Omental fat pad (tissue), 4 donors: Measurements from ENCODE around the gene NT5C1B. TPM values are rescaled to one million over a fixed set of nuclear protein-coding genes. Genes with fewer than 3 reads are reported as not detected.

ENCODE experiments used
- ATAC-seq: fragments of 150-250 bp; one replicate; pipeline ENCODE4 v1.9.1; 2016; ENCODE audit warnings: mild to moderate bottlenecking, moderate library complexity; ENCODE audit not compliant: low FRiP score
- DNase-seq: peaks from one replicate; pipeline ENCODE4 v3.0.0-alpha.2; 2019; ENCODE audit warnings: low spot score
- total RNA-seq, 4 donors: library from RNA; depleted of rRNA; stranded (reverse); fragments of >200 nt; gene quantifications; one replicate each; pipeline ENCODE4 v1.1.0, GENCODE V29; 2016
- TF ChIP-seq, protein P1 (sequence below), 3 donors: fragments of 450-650 bp; IDR thresholded peaks; one replicate each; pipeline ENCODE4 v1.5.1; 2016 to 2017; ENCODE audit warnings: antibody characterized with exemption in 3 of 3, mild to moderate bottlenecking in 3 of 3, moderate library complexity in 2 of 3

Gene NT5C1B
- total RNA-seq, 4 donors from 2014 or later, result not detected

DNA sequence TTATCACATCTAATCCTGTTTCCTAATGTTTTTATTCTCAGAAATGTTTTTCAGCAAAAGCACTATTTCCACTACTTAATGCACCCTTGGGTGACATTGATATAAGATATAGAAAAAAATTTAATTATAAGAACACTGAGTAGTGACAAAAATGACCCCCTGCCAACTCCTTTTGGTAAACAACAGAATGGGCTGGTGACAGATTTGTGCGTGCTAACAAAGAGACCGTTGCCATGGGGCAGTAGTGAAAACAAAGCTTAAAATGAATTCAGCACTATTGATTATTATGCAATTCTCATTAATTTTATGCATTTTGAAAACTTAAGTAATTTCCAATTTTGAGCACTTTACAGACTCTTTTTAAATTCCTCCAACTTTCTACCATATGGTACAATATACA is 62.0 kb downstream of the NT5C1B start:
- DNase-seq, result no peak
- no peak for ATAC-seq
- TF ChIP-seq, protein P1, sequence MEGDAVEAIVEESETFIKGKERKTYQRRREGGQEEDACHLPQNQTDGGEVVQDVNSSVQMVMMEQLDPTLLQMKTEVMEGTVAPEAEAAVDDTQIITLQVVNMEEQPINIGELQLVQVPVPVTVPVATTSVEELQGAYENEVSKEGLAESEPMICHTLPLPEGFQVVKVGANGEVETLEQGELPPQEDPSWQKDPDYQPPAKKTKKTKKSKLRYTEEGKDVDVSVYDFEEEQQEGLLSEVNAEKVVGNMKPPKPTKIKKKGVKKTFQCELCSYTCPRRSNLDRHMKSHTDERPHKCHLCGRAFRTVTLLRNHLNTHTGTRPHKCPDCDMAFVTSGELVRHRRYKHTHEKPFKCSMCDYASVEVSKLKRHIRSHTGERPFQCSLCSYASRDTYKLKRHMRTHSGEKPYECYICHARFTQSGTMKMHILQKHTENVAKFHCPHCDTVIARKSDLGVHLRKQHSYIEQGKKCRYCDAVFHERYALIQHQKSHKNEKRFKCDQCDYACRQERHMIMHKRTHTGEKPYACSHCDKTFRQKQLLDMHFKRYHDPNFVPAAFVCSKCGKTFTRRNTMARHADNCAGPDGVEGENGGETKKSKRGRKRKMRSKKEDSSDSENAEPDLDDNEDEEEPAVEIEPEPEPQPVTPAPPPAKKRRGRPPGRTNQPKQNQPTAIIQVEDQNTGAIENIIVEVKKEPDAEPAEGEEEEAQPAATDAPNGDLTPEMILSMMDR (IDR thresholded peaks at IDR 0.05), result no peak

DNA sequence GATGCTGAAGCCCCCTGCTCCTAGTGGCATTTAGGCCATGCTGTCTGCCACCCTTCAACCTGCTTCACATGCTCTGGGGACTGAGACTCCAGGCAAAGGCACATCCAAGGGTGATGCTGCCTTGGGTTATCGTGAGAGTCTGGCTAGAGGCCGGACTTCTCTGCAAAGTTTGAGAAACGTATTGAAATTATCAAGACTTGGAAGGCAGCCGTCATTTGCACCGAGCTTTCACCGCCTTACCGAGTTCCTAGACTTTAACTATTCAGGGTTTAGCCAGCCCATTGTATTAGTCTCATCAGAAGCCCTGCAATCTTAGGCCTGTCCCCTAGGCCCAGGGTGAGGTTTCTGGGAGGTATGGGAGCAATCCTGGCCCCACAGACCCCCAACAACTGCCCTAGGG is 62.9 kb downstream of the NT5C1B start:
- ATAC-seq, result no peak
- DNase-seq, result no peak
- TF ChIP-seq, protein P1 (IDR thresholded peaks at IDR 0.05), result no peak

DNA sequence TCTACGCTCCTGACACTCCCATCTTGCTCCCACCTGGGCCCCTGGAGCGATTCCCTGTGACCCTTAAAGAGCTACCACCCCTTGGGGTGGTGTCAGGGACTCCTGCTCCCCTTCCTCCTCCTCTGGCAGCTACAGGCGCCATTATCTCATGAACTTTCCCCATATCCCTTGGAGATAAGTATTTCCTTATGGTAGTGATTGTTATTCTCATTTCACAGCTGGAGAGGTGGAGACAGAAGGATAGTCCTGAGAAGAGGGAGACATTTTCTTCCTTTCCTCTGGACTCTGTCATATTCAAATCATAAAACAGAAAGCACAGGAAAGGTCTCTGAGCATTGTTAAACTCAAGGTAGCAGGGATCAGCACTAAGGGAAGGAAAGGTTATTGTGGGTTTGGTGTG is 63.5 kb downstream of the NT5C1B start:
- TF ChIP-seq, protein P1 (IDR thresholded peaks at IDR 0.05), result no peak
- DNase-seq (no peak), ATAC-seq (no peak)

DNA sequence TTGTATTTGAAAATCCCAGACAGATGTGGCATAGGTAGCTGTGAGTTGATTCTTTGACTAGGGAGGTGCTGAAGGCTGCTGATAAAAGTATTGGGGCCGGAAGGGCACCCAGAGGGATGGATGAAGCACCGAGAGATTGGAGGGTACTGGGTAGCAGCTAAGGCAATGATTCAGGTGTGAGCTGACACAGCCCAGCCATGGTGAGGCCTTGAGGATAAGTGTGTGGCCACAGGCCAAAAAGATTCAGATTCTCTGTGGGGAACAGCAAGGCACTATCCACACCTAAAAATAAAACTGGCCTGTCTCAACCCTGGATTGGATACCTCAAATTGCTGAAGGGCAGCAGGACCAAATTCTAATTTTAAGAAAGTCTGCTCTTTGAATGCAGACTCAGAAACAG is 64.1 kb downstream of the NT5C1B start:
- TF ChIP-seq, protein P1 (IDR thresholded peaks at IDR 0.05), result no peak
- DNase-seq (no peak), ATAC-seq (no peak)

DNA sequence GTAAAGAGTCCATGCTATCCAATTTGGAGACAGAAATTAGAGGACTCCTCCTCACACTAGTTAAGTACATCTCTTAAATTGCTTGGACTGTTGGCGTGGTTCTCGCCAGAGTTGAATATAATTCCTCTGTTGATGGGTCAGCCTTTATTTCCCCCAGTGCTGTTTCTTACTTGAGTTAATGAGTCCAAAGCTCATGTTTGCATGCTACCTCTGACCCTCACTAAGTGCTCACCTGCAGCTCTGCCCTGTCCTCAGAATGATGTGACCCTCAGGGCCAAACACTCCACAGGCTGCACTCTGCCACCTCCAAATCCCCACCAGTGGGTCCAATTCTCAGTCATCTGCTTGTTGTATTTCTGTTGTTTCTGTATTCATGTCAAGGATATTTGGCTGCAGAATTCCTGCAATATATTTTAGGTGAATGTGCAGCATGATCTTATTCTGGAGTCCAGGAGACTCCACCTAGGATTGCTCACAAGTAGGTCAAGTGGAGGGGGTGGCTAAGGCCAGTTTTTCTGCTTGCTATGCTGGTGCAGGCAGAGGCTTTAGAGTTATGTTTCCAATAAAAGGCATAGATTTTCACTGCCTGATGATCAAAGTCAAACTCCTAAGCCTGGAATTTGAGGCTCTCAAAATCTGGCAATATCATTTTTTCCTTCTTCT is 66.8 kb downstream of the NT5C1B start:
- DNase-seq (no peak), ATAC-seq (peak; percentile 39)
- TF ChIP-seq, protein P1 (IDR thresholded peaks at IDR 0.05), result no peak

DNA sequence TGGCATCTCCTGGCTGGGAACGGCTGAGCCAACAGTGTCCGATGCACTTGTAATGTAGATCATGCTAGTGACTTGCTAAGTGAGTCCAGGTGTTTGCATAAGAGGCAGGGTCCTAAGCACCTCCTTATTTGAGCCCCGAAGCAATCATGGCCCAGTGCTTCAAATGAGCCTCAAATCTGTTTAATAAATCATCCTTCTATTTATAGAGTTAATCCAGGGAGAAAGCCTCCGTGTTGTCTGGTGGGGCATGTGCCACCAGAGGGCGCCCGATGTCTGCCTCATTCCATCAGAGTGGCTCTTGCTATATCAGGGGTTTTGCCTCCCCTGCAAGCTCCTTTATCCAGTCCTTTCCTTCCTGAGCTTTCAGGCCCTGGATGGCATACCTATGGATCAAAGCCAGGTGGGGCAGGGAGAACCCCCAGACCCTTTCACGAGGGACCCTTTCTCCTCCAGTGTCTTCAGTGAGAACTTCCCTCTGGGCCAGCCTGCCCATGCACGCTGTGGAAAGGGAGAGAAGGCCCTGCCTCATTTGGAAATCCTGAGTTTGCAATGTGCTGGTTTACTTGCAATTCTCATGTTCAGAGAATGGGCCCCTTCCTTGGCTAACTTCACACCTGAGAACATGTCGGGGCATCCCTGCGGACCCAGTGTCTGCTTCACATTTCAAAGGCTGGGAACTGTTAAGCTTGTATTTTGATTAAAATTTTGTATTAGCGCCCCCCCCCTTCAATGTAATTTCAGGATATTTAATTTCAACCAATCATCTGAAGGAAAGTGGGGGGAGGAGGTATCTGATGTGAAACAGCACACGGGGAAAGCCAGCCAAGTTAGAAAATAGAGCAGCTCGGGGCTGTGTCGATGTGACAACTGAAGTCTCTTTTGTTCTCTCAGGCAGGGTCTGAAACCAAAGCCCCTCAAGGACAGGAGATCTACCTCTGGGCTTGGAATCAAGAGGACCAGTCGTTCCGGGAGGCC is 68.6 kb downstream of the NT5C1B start:
- ATAC-seq (peak; percentile 85), DNase-seq (peak; percentile 83)
- TF ChIP-seq, protein P1 (IDR thresholded peaks at IDR 0.05), result peak in 2 of 3 donors; percentile 48 to 84
